Measurements from ENCODE around the gene CADPS2. TPM values are rescaled to one million over a fixed set of nuclear protein-coding genes. Genes with fewer than 3 reads are reported as not detected.

Gene CADPS2
- total and polyA plus RNA-seq, 8 donors: 7.0 to 57.8 (median 29.7) TPM

DNA sequence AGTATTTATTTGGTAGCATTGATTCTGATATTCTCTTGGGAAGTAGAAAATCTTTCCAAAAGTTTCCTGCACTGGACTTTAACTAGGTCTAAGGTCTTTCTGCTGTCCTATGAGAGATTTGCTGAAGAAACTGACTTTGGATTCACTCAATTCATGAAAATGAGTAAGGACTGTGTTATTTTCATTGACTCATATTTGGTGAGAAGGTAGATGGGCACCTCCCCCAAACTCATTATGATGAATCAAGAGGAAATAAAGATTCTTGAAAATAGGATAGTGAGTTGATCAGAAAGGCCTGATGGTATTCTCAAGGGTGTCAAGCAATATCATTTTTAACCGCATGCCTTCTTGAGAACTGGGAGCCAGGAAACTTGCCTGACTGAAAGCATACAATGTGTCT is 297.6 kb downstream of the CADPS2 start:
- no peaks in the 10 kb centered on the region for H3K27me3 ChIP-seq
- 80 to 100% (median 94%) methylated on average over 1 of the region's 1 CpG for WGBS, 5 donors
- no peak overlapping the region for H3K27ac ChIP-seq
- DNase-seq: no peak
- intact Hi-C loops (cut with DNase I; ENCODE audit: low total_unique reads): no loop called here
- TF ChIP-seq, protein P1, sequence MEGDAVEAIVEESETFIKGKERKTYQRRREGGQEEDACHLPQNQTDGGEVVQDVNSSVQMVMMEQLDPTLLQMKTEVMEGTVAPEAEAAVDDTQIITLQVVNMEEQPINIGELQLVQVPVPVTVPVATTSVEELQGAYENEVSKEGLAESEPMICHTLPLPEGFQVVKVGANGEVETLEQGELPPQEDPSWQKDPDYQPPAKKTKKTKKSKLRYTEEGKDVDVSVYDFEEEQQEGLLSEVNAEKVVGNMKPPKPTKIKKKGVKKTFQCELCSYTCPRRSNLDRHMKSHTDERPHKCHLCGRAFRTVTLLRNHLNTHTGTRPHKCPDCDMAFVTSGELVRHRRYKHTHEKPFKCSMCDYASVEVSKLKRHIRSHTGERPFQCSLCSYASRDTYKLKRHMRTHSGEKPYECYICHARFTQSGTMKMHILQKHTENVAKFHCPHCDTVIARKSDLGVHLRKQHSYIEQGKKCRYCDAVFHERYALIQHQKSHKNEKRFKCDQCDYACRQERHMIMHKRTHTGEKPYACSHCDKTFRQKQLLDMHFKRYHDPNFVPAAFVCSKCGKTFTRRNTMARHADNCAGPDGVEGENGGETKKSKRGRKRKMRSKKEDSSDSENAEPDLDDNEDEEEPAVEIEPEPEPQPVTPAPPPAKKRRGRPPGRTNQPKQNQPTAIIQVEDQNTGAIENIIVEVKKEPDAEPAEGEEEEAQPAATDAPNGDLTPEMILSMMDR (IDR thresholded peaks at IDR 0.05): no peak
- TF ChIP-seq POLR2A (IDR thresholded peaks at IDR 0.05) (no peak), POLR2AphosphoS5 (IDR thresholded peaks at IDR 0.05) (no peak)
- no peaks in the 10 kb centered on the region for H3K4me1 ChIP-seq
- H3K4me3 ChIP-seq: no peak overlapping the region
- H3K36me3 ChIP-seq: no peaks in the 10 kb centered on the region
- no peaks in the 10 kb centered on the region for H3K9me3 ChIP-seq

DNA sequence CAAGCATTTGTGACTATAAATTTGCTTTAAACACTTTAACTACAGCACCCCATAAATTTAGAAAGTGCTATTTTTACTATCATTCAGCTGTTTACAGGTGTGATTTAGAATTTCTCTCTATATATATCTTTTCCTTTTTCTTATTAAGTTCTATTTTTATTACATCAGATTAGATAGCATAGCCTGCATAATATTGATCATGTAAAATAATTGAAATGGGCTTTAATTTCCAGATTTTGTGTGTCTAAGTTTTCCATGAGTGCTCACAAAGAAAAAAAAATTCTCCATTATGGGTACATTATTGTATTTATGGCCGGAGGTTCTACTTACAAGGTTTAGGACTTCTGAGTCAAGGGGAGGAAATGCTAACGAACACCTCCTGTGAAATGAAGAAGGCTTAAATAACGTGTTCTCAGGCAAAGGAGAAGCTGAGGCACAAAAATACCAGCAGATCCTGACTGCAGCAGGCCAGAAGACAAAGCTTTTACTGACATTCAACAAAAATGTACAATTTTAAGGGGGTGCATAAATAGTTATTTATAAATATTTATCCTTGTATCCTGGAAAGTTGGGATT is 301.5 kb downstream of the CADPS2 start:
- H3K27me3 ChIP-seq: no peaks in the 10 kb centered on the region
- TF ChIP-seq POLR2A (IDR thresholded peaks at IDR 0.05): no peak
- TF ChIP-seq POLR2AphosphoS5 (IDR thresholded peaks at IDR 0.05): no peak
- TF ChIP-seq, protein P1 (IDR thresholded peaks at IDR 0.05): no peak
- no peak for TF ChIP-seq EP300 (IDR thresholded peaks at IDR 0.05)
- peaks cover 0 to 10% (median 3%) of the 10 kb centered on the region in 4 donors for H3K36me3 ChIP-seq
- WGBS, 5 donors: 74 to 83% (median 78%) methylated on average over 3 of the region's 3 CpGs
- no peaks in the 10 kb centered on the region for H3K9me3 ChIP-seq
- no peak overlapping the region for H3K4me3 ChIP-seq
- intact Hi-C loops (cut with DNase I; ENCODE audit: low total_unique reads): no loop called here
- DNase-seq: no peak
- H3K27ac ChIP-seq: no peak overlapping the region
- H3K4me1 ChIP-seq: no peaks in the 10 kb centered on the region

DNA sequence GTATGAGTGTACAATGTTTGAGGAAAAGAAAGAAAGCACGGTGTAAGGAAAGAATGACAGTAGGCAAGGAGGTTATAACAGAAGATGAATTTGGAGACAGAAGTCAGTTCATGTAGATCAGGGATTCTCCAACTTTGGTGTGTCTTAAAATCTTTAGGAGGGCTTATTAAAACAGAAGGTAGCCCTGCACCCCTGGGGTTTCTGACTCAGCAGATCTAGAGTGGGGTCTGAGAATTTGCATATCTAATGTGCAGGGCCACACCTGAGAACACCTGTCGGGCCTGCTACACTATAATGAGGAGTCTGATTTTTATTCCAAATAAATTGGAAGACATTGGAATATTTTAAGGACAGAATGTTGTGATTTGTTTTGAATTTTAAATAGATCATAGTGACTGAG is 307.9 kb downstream of the CADPS2 start:
- Histone ChIP-seq H3K27ac (no peak overlapping the region), H3K27me3 (no peaks in the 10 kb centered on the region), H3K36me3 (peaks cover 0 to 10% (median 3%) of the 10 kb centered on the region in 4 donors), H3K4me1 (peaks cover 0 to 3% (median 0%) of the 10 kb centered on the region in 4 donors), H3K9me3 (no peaks in the 10 kb centered on the region), H3K4me3 (no peak overlapping the region)
- no peak for TF ChIP-seq POLR2A (IDR thresholded peaks at IDR 0.05)
- TF ChIP-seq POLR2AphosphoS5 (IDR thresholded peaks at IDR 0.05): no peak
- TF ChIP-seq, protein P1 (IDR thresholded peaks at IDR 0.05): no peak
- intact Hi-C loops (cut with DNase I; ENCODE audit: low total_unique reads): no loop called here
- WGBS, 5 donors: 71 to 91% (median 85%) methylated on average over 2 of the region's 2 CpGs
- DNase-seq: no peak

DNA sequence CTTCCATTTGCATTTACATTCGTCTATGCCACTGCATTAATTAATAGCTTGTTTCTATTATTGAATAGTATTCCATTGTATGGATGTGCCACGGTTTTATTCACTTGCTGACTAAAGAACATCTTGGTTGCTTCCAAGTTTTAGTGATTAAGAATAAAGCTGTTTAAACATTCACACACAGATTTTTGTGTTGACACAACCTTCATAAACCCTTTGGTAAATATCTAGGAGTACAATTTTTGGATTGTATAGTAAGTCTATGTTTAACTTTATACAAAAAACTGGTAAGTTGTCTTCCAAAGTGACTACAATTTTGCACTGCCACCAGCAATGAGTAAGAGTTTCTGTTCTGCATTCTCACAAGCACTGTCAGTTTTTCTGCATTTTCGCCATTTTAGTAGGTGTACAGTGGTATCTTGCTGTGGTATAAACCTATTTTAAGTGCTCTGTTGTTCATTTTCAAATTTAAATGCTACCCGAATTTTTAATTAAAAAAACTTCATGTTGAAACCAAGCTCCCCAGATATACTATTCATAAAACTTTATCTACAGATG is 308.7 kb downstream of the CADPS2 start:
- H3K36me3 ChIP-seq: peaks cover 0 to 10% (median 3%) of the 10 kb centered on the region in 4 donors
- no peaks in the 10 kb centered on the region for H3K9me3 ChIP-seq
- DNase-seq: no peak
- 50 to 68% (median 61%) methylated on average over 4 of the region's 4 CpGs for WGBS, 5 donors
- H3K27me3 ChIP-seq: no peaks in the 10 kb centered on the region
- H3K4me3 ChIP-seq: no peak overlapping the region
- intact Hi-C loops (cut with DNase I; ENCODE audit: low total_unique reads): no loop called here
- H3K27ac ChIP-seq: no peak overlapping the region
- peaks cover 0 to 3% (median 0%) of the 10 kb centered on the region in 4 donors for H3K4me1 ChIP-seq
- TF ChIP-seq POLR2A (IDR thresholded peaks at IDR 0.05) (no peak), EP300 (IDR thresholded peaks at IDR 0.05) (no peak), POLR2AphosphoS5 (IDR thresholded peaks at IDR 0.05) (no peak)
- TF ChIP-seq, protein P1 (IDR thresholded peaks at IDR 0.05): no peak
